Ishikawa (cell line): ENCODE data around the gene C20orf96.

ENCODE experiments used
- CEBPB ChIP-seq: IDR thresholded peaks from 2 replicates; pipeline ENCODE4 v1.6.1; 2012
- CREB1 ChIP-seq: IDR thresholded peaks from 2 replicates; pipeline ENCODE4 v1.6.1; 2012; ENCODE audit warnings: low read depth
- MAX ChIP-seq: IDR thresholded peaks from 2 replicates; pipeline ENCODE4 v1.6.1; 2012
- REST ChIP-seq: IDR thresholded peaks from 2 replicates; pipeline ENCODE4 v1.6.1; 2012; ENCODE audit warnings: low read depth, mild to moderate bottlenecking
- TEAD4 ChIP-seq: IDR thresholded peaks from 2 replicates; pipeline ENCODE4 v1.6.1; 2012
- USF1 ChIP-seq: IDR thresholded peaks from 2 replicates; pipeline ENCODE4 v1.6.1; 2012

- no peak for TF ChIP-seq CEBPB
- no peak for TF ChIP-seq USF1
- TF ChIP-seq TEAD4 = no peak
- TF ChIP-seq MAX = no peak
- no peak for TF ChIP-seq REST
- TF ChIP-seq CREB1 = no peak
Observed at GRCh38 chr20:237929-238328, 52.6 kb downstream of the C20orf96 start.
